Measurements from ENCODE around the gene HUS1.

GRCh38 chr7:48016641-48017040, 37.2 kb upstream of the HUS1 start:
- TF ChIP-seq CTCF (IDR thresholded peaks at IDR 0.05; ENCODE audit: low read length) (no peak), EZH2phosphoT487 (IDR thresholded peaks at IDR 0.05; ENCODE audit: low read length) (no peak)
